OCI-LY3 (cell line): ENCODE measurements around the gene ALDH3A1.

ENCODE experiments used
- CTCF ChIP-seq: fragments of 200-600, 300-600 bp; sonication (generic); IDR thresholded peaks from 2 replicates; pipeline ENCODE4 v1.5.1; 2014; ENCODE audit warnings: antibody characterized with exemption, low read length, low read depth
- EZH2phosphoT487 ChIP-seq: fragments of 200-600 bp; shearing (Covaris generic); IDR thresholded peaks from 2 replicates; pipeline ENCODE4 v1.6.1; 2018; ENCODE audit warnings: antibody characterized with exemption, mixed run types, low read depth

GRCh38 chr17:19740933-19741332 is 7.2 kb downstream of the ALDH3A1 start:
- no peak for TF ChIP-seq CTCF
- no peak for TF ChIP-seq EZH2phosphoT487
